Activated effector memory CD4-positive, alpha-beta T cell treated with Interleukin-2 at 50 U/mL for 16 hours (primary cell): Measurements from ENCODE around the gene ATP5F1A.
"Not testable (repeated sequence)": the region's sequence is repeated elsewhere in the genome, so short reads cannot be mapped to it uniquely, and the experiment has no call there.

Source experiments
- DNase-seq: peaks from one replicate; pipeline ENCODE4 v3.0.0-alpha.2; 2020

ATP5F1A gene

DNA sequence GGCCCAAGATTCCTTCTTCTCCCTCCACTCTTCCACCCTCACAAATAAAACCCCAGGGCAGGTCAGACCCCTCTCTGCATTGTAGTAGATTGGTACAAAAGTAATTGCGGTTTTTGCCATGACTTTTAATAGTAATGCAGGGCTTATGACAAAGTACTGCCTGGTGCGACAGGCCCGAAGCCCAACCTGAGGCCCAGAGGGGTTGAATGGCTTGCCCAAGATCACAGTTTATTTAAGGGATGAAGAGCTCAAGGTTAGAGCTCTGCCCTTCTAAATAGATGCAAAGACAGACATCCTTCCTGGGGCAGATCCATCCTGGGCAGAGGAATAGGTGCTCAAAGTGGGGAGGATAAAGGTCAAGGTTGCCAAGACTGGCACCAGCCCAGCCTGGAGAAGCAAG lies 25.1 kb downstream of the ATP5F1A start:
- no peak for DNase-seq

- DNase-seq = no peak
These were observed 25.7 kb downstream of the ATP5F1A start for GRCh38 chr18:46072376-46072867.

DNA sequence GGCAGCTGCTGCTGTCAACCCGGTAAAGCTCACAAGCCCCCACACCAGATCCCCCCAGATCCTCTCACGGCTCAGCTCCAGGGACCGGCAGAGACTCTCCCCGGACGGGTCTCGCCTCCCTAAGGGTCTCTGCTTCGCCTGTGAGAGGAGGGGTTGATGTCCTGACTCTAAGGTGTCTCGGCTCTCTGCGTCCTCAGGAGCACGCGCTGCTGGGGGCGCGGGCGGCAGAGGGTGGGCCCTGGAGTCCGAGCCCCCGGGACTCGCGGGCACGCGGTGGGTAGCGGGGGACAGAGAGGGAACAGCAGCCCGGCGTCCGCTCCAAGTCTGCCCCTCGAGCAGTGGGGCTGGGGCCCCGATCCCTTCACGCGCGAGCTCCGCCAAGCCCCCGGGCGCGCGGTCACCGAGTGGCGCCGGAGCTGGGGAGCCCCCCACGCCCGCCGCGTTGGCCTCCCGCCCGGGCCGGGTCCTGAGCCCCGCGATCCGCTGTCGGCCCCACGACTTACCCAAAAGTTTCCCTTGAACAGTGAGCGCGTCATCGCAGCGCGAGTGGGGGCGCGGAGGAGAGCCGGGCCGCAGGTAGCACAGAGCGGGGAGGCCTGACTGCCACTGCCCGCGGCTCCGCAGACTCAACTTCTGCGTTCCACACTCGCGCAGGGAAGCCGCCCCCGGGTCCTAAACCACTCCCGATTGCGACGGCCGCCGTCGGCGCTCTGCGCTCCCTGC lies 26.3 kb downstream of the ATP5F1A start, which contains the start of gene PSTPIP2:
Gene PSTPIP2, minus strand, starts transcription at position 608 of the 723 bp plus-strand sequence. Its CDS starts 72 bp downstream, at position 536.
- DNase-seq = peak; percentile 53

DNA sequence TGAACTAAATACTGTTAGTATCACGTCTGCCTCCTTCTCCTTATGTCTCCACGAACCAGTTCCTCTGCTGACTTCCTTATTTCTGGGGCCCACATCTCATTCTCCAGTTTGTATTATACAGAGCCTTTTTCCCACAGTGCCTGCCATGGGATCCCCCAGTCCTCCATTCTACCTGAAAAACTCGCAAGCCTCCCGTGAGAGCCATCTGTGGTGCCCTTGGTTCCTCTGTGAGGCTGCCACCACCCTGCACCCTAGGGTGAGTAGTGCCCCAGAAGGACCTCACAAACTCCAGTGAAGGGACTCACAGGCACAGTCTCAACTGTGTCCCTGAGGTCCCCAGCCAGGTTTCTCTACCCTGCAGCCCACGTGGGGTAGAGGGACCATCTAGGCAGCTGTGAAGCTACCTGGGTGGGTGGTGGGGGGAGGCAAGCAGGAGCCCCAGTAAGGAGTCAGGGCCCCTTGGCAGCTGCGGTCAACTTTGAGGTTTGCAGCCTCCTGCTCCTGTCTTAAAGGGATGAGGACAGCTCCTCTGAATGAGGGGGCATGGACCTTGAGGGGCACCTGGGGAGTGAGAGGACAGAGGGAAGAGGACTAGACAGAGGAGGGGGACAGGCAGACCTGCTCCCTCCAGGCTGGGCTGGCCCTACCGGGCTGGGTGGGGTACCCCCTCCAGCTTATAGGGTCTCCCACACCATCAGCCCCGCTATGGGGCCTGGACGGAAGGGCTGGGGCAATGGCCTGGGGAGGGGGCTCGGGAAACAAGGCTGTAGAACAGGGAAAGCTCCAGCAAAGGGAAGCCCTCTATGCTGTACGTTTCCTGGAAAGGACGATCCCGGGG lies 27.1 kb downstream of the ATP5F1A start:
- DNase-seq = no peak

GRCh38 chr18:46070232-46070631 lies 27.9 kb downstream of the ATP5F1A start:
- DNase-seq = no peak

DNA sequence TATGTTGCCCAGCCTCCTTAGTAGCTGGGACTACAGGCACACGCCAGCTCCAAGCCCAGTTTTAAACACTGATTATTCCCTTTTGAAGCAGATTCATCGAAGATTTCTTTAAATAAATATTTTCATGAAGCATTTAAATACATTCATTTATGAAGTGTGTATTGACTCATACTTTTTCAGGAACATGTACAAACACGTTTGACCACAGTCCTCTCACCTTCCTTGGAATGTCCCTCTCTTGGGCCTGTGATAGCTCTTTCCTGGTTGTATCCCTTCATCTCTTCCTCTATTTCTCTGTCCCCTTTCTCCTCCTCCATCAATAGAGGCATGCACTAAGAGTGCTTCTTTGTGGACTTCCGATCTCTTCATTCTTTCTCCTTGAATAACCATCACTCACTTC lies 28.6 kb downstream of the ATP5F1A start:
- no peak for DNase-seq

DNA sequence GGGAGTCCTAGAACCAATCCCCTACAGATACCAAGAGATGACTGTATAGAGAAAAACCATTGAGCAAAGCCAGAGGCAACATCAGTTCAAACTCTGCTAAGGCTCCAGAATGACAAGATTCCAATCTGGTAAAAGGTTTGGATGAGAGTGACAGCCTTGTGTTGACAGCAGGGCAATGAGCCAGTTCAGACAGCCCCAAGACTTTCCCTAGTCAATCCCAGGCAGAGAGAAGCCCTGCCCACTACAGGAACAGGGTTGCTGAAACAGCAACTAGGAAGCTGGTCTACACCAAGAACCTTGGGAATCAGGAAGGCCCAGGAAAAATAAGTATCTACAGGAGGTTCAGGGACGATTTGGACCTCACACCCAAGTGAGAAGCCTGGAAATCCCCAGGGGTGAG lies 29.3 kb downstream of the ATP5F1A start:
- DNase-seq = no peak

DNA sequence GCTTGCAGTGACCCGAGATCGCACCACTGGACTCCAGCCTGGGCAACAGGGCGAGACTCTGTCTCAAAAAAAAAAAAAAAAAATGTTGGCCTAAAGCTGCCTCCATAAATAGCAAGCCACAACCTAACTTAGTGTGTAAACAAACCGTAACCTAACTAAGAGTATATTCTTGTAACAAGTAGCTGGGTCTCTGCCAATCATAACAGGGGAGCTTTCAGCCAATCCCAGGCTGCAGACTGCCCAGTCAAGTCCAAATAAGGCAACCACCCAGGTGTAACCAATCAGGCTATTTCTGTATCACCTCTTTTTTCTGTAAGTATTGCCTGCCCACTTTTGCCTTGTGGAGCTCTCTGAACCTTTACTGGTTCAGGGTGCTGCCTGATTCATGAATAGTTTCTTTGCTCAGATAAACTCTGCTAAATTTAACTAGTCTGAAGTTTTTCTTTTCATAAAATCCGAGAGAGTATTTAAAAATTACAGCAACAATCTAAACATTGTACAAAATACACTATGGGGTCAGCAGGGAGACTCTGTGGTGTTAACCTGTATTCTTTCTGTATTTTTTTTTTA lies 30.6 kb downstream of the ATP5F1A start:
- no peak for DNase-seq

DNA sequence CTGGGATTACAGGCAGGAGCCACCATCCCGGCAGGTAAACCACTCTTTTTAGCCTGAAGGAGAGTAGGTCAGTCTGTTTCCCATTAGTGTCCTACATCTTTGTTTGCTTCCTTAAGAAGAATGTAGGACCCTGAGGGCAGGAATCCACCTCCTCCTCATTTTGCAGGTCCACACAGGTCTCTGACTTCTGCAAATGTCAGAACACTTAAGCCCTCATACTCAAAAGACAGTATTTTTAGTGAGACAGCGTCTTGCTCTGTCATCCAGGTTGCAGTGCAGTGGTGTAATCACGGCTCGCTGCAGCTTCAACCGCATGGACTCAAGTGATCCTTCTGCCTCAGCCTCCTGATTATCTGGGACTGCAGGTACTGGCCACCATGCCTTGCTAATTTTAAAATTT lies 35.3 kb downstream of the ATP5F1A start:
- DNase-seq = no peak

DNA sequence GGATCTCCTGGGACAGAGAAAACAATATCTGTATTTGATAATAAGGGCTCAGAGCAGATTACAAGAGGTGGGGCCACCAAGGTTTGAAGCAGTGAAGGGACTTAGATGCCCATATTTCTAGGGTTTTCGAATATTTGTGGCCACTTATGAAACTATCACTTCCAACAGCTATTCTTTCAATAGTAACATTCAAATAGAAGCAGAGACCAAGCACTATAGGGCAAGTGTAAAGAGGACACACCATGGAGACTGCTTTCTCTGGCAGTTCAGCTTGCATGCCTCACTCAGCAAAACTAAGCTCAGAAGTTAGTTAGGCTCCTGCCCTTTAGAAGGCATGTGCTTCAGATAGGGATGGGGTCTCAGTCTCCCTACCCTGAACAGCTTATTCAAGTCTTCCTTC lies 36.3 kb downstream of the ATP5F1A start:
- DNase-seq = no peak

DNA sequence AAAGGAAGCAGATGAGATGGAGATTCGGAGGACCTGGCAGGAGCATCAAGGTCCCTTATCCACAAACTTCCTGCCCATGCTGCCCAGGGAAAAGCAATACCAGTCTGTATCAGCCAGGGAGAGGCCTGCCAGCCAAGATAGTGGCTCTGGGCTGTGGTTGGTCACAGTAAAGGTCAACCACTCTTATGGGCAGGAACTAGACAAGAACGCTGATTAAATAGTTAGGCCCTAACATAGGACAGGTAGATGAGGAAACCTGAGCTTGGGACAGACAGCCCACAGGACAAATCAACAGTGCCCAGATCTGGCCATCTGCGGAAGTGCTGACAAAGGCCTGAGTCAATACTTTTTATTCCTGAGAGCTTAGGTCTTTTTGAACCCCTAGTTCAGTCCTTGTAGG lies 36.7 kb downstream of the ATP5F1A start:
- no peak for DNase-seq

GRCh38 chr18:46060359-46060841 lies 37.7 kb downstream of the ATP5F1A start:
- DNase-seq = no peak

- DNase-seq = no peak
These were observed 42.3 kb downstream of the ATP5F1A start for GRCh38 chr18:46055838-46056230.

- DNase-seq = no peak
These were observed 42.9 kb downstream of the ATP5F1A start for GRCh38 chr18:46054956-46055837.

GRCh38 chr18:46053368-46054095 lies 44.6 kb downstream of the ATP5F1A start:
- no peak for DNase-seq

- no peak for DNase-seq
These were observed 46.2 kb downstream of the ATP5F1A start for GRCh38 chr18:46051731-46052461.

DNA sequence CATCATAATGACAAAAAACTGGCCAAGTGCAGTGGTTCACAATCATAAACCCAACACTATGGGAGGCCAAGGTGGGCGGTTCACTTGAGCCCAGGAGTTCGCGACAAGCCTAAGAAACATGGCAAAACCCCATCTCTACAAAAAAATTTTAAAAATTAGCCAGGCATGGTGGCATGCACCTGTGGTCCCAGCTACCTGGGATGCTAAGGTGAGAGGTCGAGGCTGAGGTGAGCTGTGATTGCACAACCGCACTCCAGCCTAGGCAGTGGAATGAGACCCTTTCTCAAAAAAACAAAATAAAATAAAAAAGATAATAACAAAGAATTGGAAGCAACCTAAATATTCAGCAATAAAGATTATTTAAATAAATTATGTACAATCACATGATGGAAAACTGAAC lies 47.8 kb downstream of the ATP5F1A start:
- DNase-seq = no peak

DNA sequence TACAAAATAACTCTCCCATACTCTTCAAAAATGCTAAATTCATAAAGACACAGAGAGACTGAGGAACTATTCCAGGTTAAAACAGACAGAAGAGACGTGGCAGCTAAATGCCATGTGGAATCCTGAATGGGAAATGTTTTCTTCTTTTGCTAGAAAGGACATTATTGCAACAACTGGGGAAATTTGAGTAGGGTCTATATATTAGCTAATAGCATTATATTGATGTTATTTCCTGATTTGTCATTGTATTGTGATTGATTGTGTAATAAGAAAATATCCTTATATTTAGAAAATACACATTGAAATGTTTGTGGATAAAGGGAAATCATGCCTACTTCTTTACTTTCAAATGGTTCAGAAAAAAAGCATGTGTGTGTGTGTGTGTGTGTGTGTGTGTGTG lies 49.5 kb downstream of the ATP5F1A start:
- DNase-seq = no peak

DNA sequence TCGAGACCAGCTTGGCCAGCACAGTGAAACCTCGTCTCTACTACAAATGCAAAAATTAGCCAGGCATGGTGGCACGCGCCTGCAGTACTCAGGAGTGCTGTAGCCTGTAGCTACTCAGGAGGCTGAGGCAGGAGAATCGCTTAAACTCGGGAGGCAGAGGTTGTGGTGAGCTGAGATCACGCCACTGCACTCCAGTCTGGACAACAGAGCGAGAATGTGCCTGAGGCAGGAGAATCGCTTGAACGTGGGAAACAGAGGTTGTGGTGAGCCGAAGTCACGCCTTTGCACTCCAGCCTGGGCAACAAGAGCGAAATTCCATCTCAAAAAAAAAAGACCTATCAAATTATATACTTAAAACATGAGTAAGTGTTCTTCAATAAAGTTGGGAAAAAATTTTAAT lies 50.7 kb downstream of the ATP5F1A start:
- DNase-seq = not testable (repeated sequence)

DNA sequence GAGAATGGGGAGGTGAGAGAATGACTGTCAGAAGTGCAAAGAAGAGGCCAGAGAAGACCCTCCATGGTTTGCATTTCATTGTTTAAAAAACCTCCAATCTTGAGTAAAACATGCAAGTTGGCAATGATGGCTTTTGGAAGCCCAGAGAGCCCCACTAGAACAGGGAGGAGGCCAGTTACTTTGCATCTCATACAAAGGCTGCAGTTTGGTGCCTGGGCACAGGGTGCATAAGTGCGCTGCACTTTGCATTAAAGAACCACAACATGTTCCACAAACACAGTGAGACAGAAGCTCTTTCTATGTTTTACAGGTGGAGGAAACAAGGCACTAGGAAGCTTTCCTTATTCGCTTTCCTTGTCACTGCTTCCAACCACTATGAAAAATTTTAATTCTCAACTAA lies 51.4 kb downstream of the ATP5F1A start:
- DNase-seq = no peak

DNA sequence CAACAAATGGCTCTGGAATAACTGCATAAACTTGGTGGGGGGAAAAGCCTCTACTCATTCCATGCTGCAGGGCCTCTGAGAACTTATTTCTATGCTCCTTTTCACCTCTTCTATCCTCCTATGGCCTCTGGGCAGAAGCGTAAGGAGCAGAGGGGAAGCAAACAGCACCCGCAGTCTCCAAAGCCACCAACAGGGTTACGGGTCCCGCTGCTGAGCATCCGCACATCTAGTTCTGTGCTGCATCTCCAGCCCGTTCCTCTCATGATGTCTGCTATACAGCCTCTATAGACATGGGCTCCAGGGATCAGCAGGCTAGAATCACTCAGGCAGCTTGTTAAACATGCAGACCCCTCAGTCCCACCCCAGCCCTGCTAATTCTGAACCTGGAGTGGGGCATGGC lies 52.0 kb downstream of the ATP5F1A start:
- no peak for DNase-seq
